ENCODE measurements around the gene GTF2I.
"Not testable (repeated sequence)": the region's sequence is repeated elsewhere in the genome, so short reads cannot be mapped to it uniquely, and the experiment has no call there.

GTF2I gene

DNA sequence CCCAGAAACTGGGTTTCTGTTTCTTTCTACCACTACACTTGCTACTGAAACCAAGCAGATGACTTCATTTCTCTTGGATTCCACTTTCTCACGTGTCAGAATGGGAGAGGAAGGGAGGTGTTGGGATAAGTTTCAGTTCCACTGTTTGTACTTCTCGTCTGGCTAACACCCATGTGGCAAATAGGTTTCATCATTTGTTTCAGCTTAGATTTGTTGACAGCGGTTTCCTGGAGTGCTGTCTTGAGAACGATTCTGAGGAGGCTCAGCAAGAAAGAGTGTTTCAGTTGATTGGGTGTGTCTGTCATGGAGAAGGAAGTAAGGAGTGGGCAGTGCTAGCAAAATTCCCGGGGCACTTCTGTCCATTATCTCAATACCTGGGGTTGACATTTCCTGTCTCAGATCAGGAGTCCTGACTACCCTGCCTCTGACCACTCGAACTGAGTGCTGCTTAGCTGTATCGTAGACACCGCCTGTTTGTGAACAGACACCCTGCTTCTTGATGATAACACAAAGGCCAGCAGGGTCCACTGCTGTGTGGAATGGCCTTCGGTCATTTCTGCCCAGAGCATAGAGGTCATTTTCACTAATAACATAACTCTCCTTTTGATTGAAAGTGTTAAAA lies 86.5 kb downstream of the GTF2I start:
- not testable (repeated sequence) for H3K4me3 ChIP-seq (ENCODE audit: low read length in 2 of 2); H3K9ac ChIP-seq (ENCODE audit: low read depth in 1 of 2, low read length in 2 of 2); H3K36me3 ChIP-seq (ENCODE audit: control insufficient read depth in 2 of 2, insufficient read depth in 2 of 2, low read length in 2 of 2); H3K4me1 ChIP-seq (ENCODE audit: control insufficient read depth in 2 of 2, insufficient read depth in 2 of 2, low read length in 2 of 2); H3K9me3 ChIP-seq (ENCODE audit: control insufficient read depth in 2 of 2, low read length in 2 of 2); H3K27me3 ChIP-seq (ENCODE audit: control insufficient read depth in 2 of 2, insufficient read depth in 2 of 2, low read length in 2 of 2); H3K27ac ChIP-seq (ENCODE audit: low read depth in 2 of 2, low read length in 2 of 2)

DNA sequence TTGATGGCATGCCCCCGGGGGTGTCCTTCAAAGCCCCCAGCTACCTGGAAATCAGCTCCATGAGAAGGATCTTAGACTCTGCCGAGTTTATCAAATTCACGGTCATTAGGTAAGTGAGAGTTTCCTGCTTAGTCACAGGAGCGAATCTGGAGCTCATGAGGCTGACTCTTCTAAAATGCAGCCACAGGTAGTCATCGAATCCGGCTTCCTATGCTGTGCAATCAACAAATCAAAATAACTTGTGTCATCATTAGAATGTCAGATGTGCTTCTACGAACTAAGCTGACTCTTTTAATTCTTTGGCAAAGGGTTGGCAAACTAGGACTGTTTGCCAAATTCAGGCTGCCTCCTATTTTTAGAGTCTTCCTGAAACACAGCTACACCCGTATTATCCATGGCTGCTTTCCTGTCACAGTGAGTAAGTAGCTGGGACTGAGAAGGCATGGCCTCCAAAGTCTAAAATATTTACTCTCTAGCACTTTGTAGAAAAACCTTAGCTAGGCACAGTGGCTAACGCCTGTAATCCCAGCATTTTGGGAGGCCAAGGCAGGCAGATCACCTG lies 96.5 kb downstream of the GTF2I start:
- H3K4me1 ChIP-seq (ENCODE audit: control insufficient read depth in 2 of 2, insufficient read depth in 2 of 2, low read length in 2 of 2); H3K36me3 ChIP-seq (ENCODE audit: control insufficient read depth in 2 of 2, insufficient read depth in 2 of 2, low read length in 2 of 2): not testable (repeated sequence)

GRCh38 chr7:74756673-74757072 lies 99.2 kb downstream of the GTF2I start:
- H3K9me3 ChIP-seq (ENCODE audit: control insufficient read depth in 2 of 2, low read length in 2 of 2); H3K4me3 ChIP-seq (ENCODE audit: low read length in 2 of 2): not testable (repeated sequence)

More for the DNA sequence above, 96.5 kb downstream of the GTF2I start:
- H3K9ac ChIP-seq (ENCODE audit: low read depth in 1 of 2, low read length in 2 of 2); H3K4me3 ChIP-seq (ENCODE audit: low read length in 2 of 2); H3K27ac ChIP-seq (ENCODE audit: low read depth in 2 of 2, low read length in 2 of 2); H3K9me3 ChIP-seq (ENCODE audit: control insufficient read depth in 2 of 2, low read length in 2 of 2); H3K27me3 ChIP-seq (ENCODE audit: control insufficient read depth in 2 of 2, insufficient read depth in 2 of 2, low read length in 2 of 2): not testable (repeated sequence)

GRCh38 chr7:74758268-74758667 lies 100.8 kb downstream of the GTF2I start:
- not testable (repeated sequence) for H3K4me1 ChIP-seq (ENCODE audit: control insufficient read depth in 2 of 2, insufficient read depth in 2 of 2, low read length in 2 of 2); H3K4me3 ChIP-seq (ENCODE audit: low read length in 2 of 2); H3K27me3 ChIP-seq (ENCODE audit: control insufficient read depth in 2 of 2, insufficient read depth in 2 of 2, low read length in 2 of 2); H3K9ac ChIP-seq (ENCODE audit: low read depth in 1 of 2, low read length in 2 of 2); H3K27ac ChIP-seq (ENCODE audit: low read depth in 2 of 2, low read length in 2 of 2); H3K9me3 ChIP-seq (ENCODE audit: control insufficient read depth in 2 of 2, low read length in 2 of 2); H3K36me3 ChIP-seq (ENCODE audit: control insufficient read depth in 2 of 2, insufficient read depth in 2 of 2, low read length in 2 of 2)

More at GRCh38 chr7:74756673-74757072, 99.2 kb downstream of the GTF2I start:
- not testable (repeated sequence) for H3K27me3 ChIP-seq (ENCODE audit: control insufficient read depth in 2 of 2, insufficient read depth in 2 of 2, low read length in 2 of 2); H3K27ac ChIP-seq (ENCODE audit: low read depth in 2 of 2, low read length in 2 of 2); H3K4me1 ChIP-seq (ENCODE audit: control insufficient read depth in 2 of 2, insufficient read depth in 2 of 2, low read length in 2 of 2); H3K36me3 ChIP-seq (ENCODE audit: control insufficient read depth in 2 of 2, insufficient read depth in 2 of 2, low read length in 2 of 2); H3K9ac ChIP-seq (ENCODE audit: low read depth in 1 of 2, low read length in 2 of 2)

DNA sequence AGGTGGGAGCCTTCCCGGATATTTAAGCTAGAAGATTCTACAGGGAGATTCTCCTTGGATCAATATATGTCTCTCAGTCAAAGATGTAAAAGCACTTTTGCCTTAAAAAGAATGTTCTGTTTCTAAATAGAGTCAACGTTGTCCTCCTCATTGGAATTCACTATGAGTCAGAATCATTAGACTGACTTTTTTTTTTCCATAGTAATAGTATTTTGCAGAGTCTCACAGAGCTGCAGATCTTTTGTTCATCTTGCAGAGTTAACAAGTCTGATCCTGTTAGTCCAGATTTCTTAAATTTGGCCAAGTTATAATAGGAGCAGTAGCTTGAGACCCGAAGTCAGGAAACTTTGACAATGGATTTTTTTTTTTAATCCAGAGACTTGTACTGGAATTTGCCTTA lies 101.5 kb downstream of the GTF2I start:
- not testable (repeated sequence) for H3K4me1 ChIP-seq (ENCODE audit: control insufficient read depth in 2 of 2, insufficient read depth in 2 of 2, low read length in 2 of 2); H3K36me3 ChIP-seq (ENCODE audit: control insufficient read depth in 2 of 2, insufficient read depth in 2 of 2, low read length in 2 of 2); H3K4me3 ChIP-seq (ENCODE audit: low read length in 2 of 2); H3K9ac ChIP-seq (ENCODE audit: low read depth in 1 of 2, low read length in 2 of 2); H3K27me3 ChIP-seq (ENCODE audit: control insufficient read depth in 2 of 2, insufficient read depth in 2 of 2, low read length in 2 of 2); H3K27ac ChIP-seq (ENCODE audit: low read depth in 2 of 2, low read length in 2 of 2); H3K9me3 ChIP-seq (ENCODE audit: control insufficient read depth in 2 of 2, low read length in 2 of 2)

DNA sequence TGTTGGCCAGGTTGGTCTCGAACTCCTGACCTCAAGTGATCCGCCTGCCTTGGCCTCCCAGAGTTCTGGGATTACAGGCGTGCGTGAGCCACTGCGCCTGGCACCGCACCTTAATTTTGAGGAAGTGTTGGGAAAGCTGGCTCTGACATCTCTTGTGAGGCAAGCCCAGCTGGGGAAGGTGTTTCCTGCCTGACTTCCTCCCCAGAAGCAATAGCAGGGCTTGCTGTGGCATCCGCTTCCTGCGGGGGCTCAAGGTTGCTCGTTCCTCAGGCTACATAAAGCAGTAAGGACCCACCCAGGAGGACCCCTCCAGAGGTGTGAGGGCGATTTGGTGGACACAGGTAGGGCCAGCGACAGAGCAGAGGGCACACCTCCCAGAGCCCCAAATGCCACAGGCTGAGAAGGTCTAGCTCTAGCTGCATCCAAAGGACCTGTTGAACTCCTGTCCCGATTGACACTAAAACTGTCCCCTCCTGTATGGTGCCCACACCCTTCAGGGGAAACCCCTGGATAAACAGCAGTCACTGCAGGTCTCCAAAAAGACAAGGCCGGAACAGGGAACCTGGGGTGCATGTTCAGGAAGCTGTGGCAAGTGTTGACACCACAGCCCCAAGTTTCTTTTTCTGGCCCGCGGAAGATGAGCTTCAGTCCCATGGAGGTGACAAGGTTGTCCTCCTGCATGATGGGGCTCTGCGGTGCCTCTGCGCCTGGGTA lies 107.8 kb downstream of the GTF2I start:
- H3K36me3 ChIP-seq (ENCODE audit: control insufficient read depth in 2 of 2, insufficient read depth in 2 of 2, low read length in 2 of 2); H3K9me3 ChIP-seq (ENCODE audit: control insufficient read depth in 2 of 2, low read length in 2 of 2); H3K27me3 ChIP-seq (ENCODE audit: control insufficient read depth in 2 of 2, insufficient read depth in 2 of 2, low read length in 2 of 2); H3K27ac ChIP-seq (ENCODE audit: low read depth in 2 of 2, low read length in 2 of 2); H3K4me1 ChIP-seq (ENCODE audit: control insufficient read depth in 2 of 2, insufficient read depth in 2 of 2, low read length in 2 of 2); H3K4me3 ChIP-seq (ENCODE audit: low read length in 2 of 2); H3K9ac ChIP-seq (ENCODE audit: low read depth in 1 of 2, low read length in 2 of 2): not testable (repeated sequence)

DNA sequence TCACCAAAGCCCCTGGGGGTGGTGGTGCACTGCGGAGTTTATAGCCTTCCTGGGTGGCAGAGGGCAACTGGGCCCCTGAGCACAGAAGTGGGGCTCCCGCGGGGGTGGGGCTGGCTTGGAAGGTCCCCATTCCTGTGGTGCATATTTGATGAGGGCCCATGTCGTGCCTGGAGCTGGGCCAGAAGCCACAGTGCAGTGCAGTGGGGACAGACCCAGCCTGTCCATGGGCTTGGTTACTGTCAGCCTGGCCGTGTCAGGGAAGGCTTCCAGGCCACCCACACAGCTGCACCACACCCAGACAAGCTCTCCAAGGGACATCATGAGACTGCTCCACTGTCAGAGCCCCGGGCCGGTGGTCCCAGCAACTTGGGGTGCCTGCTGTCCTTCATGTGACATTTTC lies 109.0 kb downstream of the GTF2I start:
- H3K9me3 ChIP-seq (ENCODE audit: control insufficient read depth in 2 of 2, low read length in 2 of 2); H3K4me3 ChIP-seq (ENCODE audit: low read length in 2 of 2); H3K27ac ChIP-seq (ENCODE audit: low read depth in 2 of 2, low read length in 2 of 2); H3K27me3 ChIP-seq (ENCODE audit: control insufficient read depth in 2 of 2, insufficient read depth in 2 of 2, low read length in 2 of 2); H3K4me1 ChIP-seq (ENCODE audit: control insufficient read depth in 2 of 2, insufficient read depth in 2 of 2, low read length in 2 of 2); H3K9ac ChIP-seq (ENCODE audit: low read depth in 1 of 2, low read length in 2 of 2); H3K36me3 ChIP-seq (ENCODE audit: control insufficient read depth in 2 of 2, insufficient read depth in 2 of 2, low read length in 2 of 2): not testable (repeated sequence)

DNA sequence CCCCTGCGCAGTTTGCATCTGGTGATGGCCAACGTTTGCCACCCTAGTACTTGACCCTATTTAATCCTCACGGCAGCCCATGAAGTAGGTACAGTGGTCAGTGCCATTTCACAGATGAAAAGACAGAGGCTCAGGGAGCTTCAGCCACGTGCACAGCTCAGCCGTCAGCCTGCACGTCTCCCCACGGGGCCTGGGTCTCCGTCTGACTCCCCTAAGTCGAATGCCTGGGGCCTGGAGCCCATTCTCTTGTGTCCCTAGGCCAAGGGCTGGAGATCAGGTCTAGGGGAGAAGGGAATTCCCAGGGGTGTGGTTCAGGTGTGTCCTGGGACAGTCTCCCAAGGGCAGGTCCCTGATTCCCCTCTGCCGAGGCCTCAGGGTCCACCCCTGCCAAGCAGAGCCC lies 109.5 kb downstream of the GTF2I start:
- H3K4me1 ChIP-seq (ENCODE audit: control insufficient read depth in 2 of 2, insufficient read depth in 2 of 2, low read length in 2 of 2); H3K4me3 ChIP-seq (ENCODE audit: low read length in 2 of 2); H3K9me3 ChIP-seq (ENCODE audit: control insufficient read depth in 2 of 2, low read length in 2 of 2); H3K9ac ChIP-seq (ENCODE audit: low read depth in 1 of 2, low read length in 2 of 2); H3K27ac ChIP-seq (ENCODE audit: low read depth in 2 of 2, low read length in 2 of 2); H3K27me3 ChIP-seq (ENCODE audit: control insufficient read depth in 2 of 2, insufficient read depth in 2 of 2, low read length in 2 of 2); H3K36me3 ChIP-seq (ENCODE audit: control insufficient read depth in 2 of 2, insufficient read depth in 2 of 2, low read length in 2 of 2): not testable (repeated sequence)

DNA sequence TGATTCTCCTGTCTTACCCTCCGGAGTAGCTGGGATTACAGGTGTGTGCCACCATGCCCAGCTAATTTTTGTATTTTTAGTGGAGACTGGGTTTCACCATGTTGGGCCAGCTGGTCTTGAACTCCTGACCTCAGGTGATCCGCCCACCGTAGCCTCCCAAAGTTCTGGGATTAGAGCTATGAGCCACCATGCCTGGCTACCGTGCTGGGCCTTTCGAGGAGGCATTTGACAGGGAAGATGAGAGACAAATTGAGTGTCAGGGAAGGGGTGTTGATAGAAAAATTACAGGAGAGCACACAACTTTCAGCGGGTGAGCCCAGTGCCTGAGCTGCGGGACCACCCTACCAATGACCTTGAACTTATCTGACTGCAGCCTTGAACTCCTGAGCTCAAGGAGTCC lies 112.5 kb downstream of the GTF2I start:
- H3K27me3 ChIP-seq (ENCODE audit: control insufficient read depth in 2 of 2, insufficient read depth in 2 of 2, low read length in 2 of 2); H3K9me3 ChIP-seq (ENCODE audit: control insufficient read depth in 2 of 2, low read length in 2 of 2); H3K4me1 ChIP-seq (ENCODE audit: control insufficient read depth in 2 of 2, insufficient read depth in 2 of 2, low read length in 2 of 2); H3K9ac ChIP-seq (ENCODE audit: low read depth in 1 of 2, low read length in 2 of 2); H3K4me3 ChIP-seq (ENCODE audit: low read length in 2 of 2); H3K27ac ChIP-seq (ENCODE audit: low read depth in 2 of 2, low read length in 2 of 2); H3K36me3 ChIP-seq (ENCODE audit: control insufficient read depth in 2 of 2, insufficient read depth in 2 of 2, low read length in 2 of 2): not testable (repeated sequence)

DNA sequence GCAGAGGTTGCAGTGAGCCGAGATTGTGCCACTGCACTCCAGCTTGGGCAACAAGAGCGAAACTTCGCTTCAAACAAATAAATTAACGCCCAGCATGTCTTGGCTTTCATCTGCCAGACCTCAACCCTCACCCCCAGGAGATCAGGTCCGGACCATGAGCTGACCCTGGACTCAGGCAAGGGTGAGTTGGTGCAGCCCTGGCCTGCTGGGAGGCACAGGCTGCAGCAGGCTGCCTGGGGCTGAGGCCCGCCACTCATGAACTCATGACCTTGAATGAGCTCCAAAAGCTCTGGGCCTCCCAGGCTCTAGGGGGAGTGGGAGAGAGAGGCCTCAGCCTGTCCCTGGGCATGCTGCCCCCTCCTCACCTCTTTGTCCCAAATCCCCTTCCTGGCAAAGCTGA lies 114.6 kb downstream of the GTF2I start:
- H3K4me1 ChIP-seq (ENCODE audit: control insufficient read depth in 2 of 2, insufficient read depth in 2 of 2, low read length in 2 of 2); H3K4me3 ChIP-seq (ENCODE audit: low read length in 2 of 2); H3K27ac ChIP-seq (ENCODE audit: low read depth in 2 of 2, low read length in 2 of 2); H3K27me3 ChIP-seq (ENCODE audit: control insufficient read depth in 2 of 2, insufficient read depth in 2 of 2, low read length in 2 of 2); H3K9ac ChIP-seq (ENCODE audit: low read depth in 1 of 2, low read length in 2 of 2); H3K9me3 ChIP-seq (ENCODE audit: control insufficient read depth in 2 of 2, low read length in 2 of 2); H3K36me3 ChIP-seq (ENCODE audit: control insufficient read depth in 2 of 2, insufficient read depth in 2 of 2, low read length in 2 of 2): not testable (repeated sequence)
